Nephron progenitor cell (in vitro differentiated cells): ENCODE measurements around the gene PRCC.

Experiments used
- DNase-seq: peaks from one replicate; pipeline ENCODE4 v3.0.0; 2021
- H3K27ac Mint-ChIP-seq: 2 replicates; pipeline ENCODE4 v1.8.0; 2021; ENCODE audit warnings: mild to moderate bottlenecking, moderate library complexity, mixed read lengths
- H3K27me3 Mint-ChIP-seq: 2 replicates; pipeline ENCODE4 v1.8.0; 2021; ENCODE audit warnings: mild to moderate bottlenecking, low read depth, mixed read lengths; ENCODE audit not compliant: poor library complexity
- H3K36me3 Mint-ChIP-seq: 2 replicates; pipeline ENCODE4 v1.8.0; 2021; ENCODE audit warnings: low read depth, mixed read lengths
- H3K4me1 Mint-ChIP-seq: 2 replicates; pipeline ENCODE4 v1.8.0; 2021; ENCODE audit warnings: mixed read lengths
- H3K4me3 Mint-ChIP-seq: 2 replicates; pipeline ENCODE4 v1.8.0; 2021; ENCODE audit warnings: mild to moderate bottlenecking, moderate library complexity, mixed read lengths
- H3K9me3 Mint-ChIP-seq: 2 replicates; pipeline ENCODE4 v1.8.0; 2021; ENCODE audit warnings: mild to moderate bottlenecking, moderate library complexity, mixed read lengths
- TF ChIP-seq, protein P1 (sequence below): fragments of 200-600 bp; sonication (generic); IDR thresholded peaks from 2 replicates; pipeline ENCODE4 v1.5.0; 2021; ENCODE audit warnings: antibody characterized with exemption

The PRCC gene, protein sequence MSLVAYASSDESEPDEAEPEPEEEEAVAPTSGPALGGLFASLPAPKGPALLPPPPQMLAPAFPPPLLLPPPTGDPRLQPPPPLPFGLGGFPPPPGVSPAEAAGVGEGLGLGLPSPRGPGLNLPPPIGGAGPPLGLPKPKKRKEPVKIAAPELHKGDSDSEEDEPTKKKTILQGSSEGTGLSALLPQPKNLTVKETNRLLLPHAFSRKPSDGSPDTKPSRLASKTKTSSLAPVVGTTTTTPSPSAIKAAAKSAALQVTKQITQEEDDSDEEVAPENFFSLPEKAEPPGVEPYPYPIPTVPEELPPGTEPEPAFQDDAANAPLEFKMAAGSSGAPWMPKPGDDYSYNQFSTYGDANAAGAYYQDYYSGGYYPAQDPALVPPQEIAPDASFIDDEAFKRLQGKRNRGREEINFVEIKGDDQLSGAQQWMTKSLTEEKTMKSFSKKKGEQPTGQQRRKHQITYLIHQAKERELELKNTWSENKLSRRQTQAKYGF

DNA sequence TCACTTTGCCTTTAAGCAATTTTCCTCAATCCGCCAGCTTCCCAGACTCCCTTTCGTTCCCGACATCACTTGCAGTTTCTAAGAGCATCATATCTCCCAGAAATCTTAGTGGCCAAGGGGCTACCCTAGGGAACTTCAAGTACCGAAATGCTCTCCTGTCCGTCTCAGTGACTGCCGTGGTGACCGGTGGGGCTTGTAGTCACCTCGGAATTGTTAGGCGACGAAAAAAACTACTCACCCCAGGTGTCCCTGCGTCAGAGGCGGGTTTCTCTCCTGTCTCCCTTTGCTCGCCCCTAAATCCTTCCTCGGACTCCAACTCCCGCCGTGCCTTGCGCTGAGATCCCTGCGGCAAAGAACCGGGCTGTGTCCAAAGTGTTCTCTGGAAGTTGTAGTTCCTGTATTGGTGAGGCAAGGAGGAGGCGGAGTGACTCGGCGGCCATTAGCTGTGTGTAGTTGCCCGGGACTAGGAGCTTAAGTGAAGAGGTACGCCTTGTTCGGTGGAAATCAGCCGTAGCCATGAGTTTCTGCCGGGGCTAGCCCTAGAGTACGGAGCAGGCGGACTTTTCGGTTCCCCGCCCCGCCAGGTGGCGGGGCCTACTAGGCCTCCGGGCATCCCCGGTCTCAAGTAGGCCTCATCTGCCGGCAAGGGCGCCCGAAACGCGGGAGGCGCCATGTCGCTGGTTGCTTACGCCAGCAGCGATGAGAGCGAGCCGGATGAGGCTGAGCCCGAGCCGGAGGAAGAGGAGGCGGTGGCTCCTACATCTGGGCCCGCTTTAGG, at the start of gene PRCC:
Gene PRCC (plus strand): TSS at position 435 of the 778 bp plus-strand sequence. CDS start 237 bp downstream, at position 672.
- no peaks in the 10 kb centered on the region for H3K27me3 Mint-ChIP-seq
- H3K4me3 Mint-ChIP-seq: no peak within 1 kb of the TSS
- peak within 1 kb of the TSS; percentile 43 for H3K27ac Mint-ChIP-seq
- H3K36me3 Mint-ChIP-seq: peaks cover 18% of the 10 kb centered on the region
- no peaks in the 10 kb centered on the region for H3K9me3 Mint-ChIP-seq
- peak; percentile 92 for DNase-seq
- TF ChIP-seq, protein P1, sequence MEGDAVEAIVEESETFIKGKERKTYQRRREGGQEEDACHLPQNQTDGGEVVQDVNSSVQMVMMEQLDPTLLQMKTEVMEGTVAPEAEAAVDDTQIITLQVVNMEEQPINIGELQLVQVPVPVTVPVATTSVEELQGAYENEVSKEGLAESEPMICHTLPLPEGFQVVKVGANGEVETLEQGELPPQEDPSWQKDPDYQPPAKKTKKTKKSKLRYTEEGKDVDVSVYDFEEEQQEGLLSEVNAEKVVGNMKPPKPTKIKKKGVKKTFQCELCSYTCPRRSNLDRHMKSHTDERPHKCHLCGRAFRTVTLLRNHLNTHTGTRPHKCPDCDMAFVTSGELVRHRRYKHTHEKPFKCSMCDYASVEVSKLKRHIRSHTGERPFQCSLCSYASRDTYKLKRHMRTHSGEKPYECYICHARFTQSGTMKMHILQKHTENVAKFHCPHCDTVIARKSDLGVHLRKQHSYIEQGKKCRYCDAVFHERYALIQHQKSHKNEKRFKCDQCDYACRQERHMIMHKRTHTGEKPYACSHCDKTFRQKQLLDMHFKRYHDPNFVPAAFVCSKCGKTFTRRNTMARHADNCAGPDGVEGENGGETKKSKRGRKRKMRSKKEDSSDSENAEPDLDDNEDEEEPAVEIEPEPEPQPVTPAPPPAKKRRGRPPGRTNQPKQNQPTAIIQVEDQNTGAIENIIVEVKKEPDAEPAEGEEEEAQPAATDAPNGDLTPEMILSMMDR: no peak
- H3K4me1 Mint-ChIP-seq: peaks cover 36% of the 10 kb centered on the region

DNA sequence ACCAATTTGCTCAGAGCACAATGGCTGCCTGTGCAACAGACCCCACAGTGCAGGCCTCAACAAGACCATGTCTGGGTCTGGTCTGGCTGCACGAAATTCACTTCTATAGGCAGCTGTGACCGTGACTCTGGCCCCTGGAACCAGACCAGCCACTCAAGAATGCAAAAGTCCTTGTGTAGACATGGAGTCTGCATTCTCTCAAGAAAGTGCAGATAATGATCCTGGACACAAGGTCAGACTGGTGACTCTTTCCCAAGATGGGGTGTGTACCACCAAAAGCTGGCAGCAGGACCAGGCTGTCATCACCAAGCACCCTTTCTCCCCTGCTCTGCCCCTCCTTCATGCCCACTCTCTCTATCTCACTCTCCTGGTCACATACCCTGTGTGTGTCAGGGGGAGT, 46.2 kb upstream of the PRCC start:
- DNase-seq: no peak
- Mint-ChIP-seq H3K4me1 (peaks cover 50% of the 10 kb centered on the region), H3K27me3 (no peaks in the 10 kb centered on the region), H3K36me3 (peaks cover 36% of the 10 kb centered on the region), H3K4me3 (no peak overlapping the region), H3K9me3 (no peaks in the 10 kb centered on the region), H3K27ac (peak overlapping the region; percentile 99)
- TF ChIP-seq, protein P1: no peak

DNA sequence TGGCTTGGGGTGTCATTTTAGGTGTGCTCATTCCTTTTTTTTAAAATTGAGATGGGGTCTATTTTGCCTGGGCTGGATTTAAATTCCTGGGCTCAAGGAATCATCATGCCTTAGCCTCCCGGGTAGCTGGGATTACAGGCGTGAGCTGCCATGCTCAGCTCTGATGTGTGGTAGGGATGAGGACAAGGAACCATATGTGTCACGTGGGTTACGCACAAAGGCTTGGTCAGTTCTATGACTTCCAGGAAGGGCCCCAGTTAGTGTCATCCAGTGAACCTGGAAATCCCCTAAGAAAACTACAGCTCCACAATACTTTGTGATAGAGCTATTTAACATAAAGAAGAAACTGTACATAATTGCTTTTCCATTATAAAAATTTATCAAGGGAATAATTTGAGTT, 45.8 kb upstream of the PRCC start:
- Mint-ChIP-seq H3K27me3 (no peaks in the 10 kb centered on the region), H3K9me3 (no peaks in the 10 kb centered on the region), H3K4me1 (peaks cover 47% of the 10 kb centered on the region), H3K27ac (peak overlapping the region; percentile 99), H3K4me3 (no peak overlapping the region), H3K36me3 (peaks cover 34% of the 10 kb centered on the region)
- TF ChIP-seq, protein P1: no peak
- DNase-seq: no peak

DNA sequence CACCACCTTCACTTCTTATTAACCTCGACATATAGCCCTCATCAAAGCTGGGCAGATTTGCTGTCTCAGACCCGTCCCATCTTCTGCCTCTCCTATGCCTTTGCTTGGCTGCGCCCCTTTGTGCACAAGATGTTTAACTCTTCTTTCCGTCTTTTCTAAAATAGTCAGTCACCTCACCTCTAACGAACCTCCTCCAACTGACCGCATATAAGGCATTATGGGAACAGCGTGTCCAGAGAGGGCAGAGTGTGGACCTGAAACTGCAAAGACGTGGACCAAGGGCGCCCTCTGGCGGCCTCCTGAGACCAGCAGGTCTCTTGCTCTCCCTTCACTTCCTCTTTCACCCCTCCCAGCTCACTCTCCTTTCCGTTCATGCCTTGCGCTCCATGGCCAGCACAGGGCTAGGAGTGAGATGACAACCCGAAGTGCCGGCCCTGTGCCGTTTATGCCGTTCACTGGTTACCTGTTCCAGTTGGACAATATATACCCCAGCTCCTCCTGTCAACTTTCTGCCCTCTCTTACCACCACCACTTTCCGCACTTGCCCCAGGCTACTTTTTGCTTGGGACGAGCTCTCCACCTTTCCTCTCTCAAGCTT, 41.6 kb upstream of the PRCC start:
- Mint-ChIP-seq H3K9me3 (no peaks in the 10 kb centered on the region), H3K27ac (no peak overlapping the region), H3K36me3 (peaks cover 27% of the 10 kb centered on the region), H3K4me1 (peaks cover 36% of the 10 kb centered on the region), H3K4me3 (no peak overlapping the region), H3K27me3 (no peaks in the 10 kb centered on the region)
- TF ChIP-seq, protein P1: peak; percentile 91
- peak; percentile 92 for DNase-seq

DNA sequence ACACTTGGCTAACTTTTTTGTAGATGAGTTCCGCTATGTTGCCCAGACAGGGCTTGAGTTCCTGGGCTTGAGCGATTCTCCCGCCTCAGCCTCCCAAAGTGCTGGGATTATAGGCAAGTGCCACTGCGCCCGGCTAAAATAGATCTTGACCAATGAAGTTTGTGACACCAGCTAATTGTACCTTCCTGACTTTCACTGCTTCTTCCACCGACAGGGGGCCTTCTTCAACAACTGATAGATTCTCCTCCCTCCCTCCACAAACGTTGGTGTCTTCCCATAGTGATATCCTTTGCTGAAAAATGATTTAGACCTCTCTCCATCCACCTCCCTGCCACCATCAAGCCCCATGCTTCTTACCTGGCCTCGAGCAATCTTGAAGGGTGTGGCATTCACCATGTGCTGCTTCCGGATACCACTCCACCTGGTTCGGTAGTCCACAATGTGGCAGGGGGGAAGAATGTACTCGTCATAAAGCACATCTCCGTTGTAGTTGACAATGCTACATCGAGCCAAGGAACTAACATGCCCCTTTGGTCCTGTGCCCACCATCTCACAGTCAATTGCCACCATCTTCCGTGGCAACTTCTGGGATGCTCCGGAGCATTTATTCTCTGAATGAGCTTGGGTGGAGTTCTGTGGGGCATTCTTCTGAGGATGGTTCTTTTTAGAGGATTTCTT, 40.6 kb upstream of the PRCC start:
- H3K27me3 Mint-ChIP-seq: no peaks in the 10 kb centered on the region
- DNase-seq: peak; percentile 56
- no peak overlapping the region for H3K27ac Mint-ChIP-seq
- TF ChIP-seq, protein P1: peak; percentile 54
- peaks cover 33% of the 10 kb centered on the region for H3K4me1 Mint-ChIP-seq
- H3K4me3 Mint-ChIP-seq: no peak overlapping the region
- peaks cover 27% of the 10 kb centered on the region for H3K36me3 Mint-ChIP-seq
- no peaks in the 10 kb centered on the region for H3K9me3 Mint-ChIP-seq
